AG09319 (cell line): ENCODE measurements around the gene ECM1.

Experiments used
- DNase-seq: peaks from one replicate; pipeline ENCODE4 v3.0.0-alpha.2; 2010; ENCODE audit warnings: low read depth; ENCODE audit errors: extremely low read depth
- CTCF ChIP-seq: IDR thresholded peaks from 2 replicates; pipeline ENCODE4 v1.5.1; 2011; ENCODE audit warnings: low read depth, mild to moderate bottlenecking, inconsistent platforms, low read length, moderate library complexity

Gene ECM1

DNA sequence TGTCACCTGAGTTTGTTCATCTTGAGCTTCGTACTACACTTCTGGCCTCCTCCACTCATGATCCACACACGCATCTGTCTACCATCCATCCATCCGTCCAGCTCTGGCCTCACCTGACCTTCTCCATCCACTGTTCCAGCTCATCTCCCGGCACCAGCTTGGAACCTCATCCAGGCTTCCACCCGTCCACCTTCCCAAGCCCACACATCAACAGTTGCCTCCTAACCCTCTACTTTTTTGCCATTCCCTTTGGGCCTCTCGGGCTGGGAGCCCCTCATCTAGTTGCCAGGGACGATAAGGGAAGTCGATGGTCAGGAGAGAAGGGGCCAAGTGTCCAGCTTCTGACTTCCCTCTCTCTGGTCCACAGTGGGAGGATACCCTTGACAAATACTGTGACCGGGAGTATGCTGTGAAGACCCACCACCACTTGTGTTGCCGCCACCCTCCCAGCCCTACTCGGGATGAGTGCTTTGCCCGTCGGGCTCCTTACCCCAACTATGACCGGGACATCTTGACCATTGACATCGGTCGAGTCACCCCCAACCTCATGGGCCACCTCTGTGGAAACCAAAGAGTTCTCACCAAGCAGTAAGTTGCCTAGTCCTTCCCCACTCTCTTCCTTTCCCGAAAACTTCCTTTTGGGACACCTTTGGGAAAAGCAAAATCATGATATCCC is 4.2 kb downstream of the ECM1 start:
- DNase-seq: no peak
- TF ChIP-seq CTCF: no peak

GRCh38 chr1:150512846-150513245 is 4.9 kb downstream of the ECM1 start:
- TF ChIP-seq CTCF: no peak
- DNase-seq: no peak

GRCh38 chr1:150513351-150513791 is 5.5 kb downstream of the ECM1 start:
- no peak for TF ChIP-seq CTCF
- DNase-seq: no peak

DNA sequence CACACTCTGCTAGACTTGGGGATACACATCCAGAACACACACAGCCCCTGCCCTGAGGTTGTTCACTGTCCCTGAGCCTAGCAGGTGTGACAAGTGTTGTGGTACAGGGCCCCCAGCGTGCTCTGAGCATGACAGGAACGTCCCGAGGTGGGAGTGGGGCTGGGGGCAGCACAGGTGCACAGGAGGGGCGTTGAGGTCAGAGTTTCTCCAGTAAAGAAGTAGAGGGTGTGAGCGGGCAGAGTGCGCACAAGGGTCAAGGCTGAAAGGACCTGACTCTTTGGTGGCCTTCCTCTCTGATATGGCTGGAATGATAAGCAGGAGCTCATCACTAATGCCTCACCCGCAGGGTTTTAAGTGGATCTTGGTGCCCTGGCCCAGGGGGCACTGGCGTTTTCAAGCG is 6.4 kb downstream of the ECM1 start:
- DNase-seq: no peak
- no peak for TF ChIP-seq CTCF

DNA sequence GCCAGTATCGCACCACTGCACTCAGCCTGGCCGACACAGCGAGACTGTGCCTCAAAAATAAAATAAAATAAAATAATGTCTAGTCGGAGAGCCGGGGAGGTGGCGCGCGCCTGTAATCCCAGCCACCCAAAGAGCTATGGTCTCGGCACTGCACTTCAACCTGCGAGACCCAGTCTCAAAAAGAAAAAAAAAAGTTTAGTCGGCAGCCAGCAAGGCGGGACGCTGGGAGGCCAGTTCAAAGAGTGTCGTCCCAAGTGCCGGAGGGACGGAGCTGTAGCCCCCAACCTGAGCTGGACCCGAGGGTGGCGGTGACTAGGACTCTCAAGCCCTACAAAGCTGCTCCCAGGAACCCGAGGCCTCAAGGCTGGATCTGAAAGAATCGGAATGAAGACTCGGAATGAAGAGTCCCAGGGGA is 7.0 kb downstream of the ECM1 start:
- TF ChIP-seq CTCF: no peak
- no peak for DNase-seq

DNA sequence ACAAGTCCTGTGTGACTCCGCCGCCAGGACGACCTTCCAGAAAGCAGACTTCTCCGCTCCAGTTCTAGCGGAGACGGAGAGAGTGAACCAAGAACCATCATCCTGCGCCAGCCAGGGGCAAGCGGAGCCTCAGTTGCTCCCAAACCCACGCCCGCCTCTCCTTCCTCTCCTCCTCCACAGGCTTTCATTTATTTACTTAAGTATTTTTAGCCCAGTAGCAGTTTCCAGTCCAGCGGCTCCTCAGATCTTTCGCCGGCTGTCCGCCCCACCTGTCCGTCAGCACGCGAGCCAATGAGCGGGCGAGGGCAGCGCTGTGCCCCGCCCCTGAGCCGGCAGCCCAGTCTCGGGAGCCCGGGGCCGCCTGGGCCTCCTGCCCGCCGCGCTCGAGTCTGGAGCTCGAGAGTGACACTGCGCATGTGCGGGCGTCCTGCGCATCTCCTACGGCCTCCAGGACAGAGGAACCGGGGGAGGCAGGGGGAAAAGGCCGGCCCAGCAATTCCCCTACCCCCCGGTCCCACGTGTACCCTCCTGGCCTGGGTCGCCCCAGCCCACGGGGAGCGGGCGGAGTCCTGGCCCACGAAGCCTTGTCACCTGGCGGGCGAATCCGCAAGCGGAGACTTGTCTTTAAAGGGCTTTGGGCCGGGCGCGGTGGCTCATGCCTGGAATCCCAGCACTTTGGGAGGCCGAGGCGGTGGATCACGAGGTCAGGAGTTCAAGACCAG is 7.6 kb downstream of the ECM1 start, which contains the start of gene FALEC:
FALEC (plus strand) TSS at position 425 of the 722 bp plus-strand sequence.
- peak; percentile 90 for DNase-seq
- TF ChIP-seq CTCF: no peak

DNA sequence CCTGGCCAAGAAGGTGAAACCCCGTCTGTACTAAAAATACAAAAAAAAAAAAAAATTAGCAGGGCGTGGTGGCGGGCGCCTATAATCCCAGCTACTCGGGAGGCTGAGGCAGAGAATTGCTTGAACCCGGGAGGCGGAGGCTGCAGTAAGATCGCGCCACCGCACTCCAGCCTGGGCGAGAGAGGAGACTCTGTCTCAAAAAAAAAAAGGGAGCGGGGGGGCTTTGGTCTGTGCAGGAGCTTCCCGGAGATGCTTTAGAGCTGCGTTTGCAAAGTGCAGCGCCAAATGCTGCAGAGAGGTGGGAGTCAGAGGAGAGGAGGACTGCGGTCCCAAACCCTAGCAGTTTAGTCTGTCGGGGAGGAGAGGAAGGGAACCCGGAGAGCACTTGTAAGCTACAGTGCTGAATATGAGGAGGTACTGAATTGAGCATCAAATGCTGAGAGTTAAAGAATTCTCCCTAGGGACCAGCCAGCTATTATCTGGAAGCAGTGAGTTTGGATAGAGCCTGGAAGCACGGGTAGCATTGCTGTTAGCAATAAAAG is 8.2 kb downstream of the ECM1 start:
- DNase-seq: no peak
- no peak for TF ChIP-seq CTCF
